Suprapubic skin (tissue), 4 donors: ENCODE results near the gene IL1RAPL2.

Source experiments
- CTCF ChIP-seq, 2 donors: fragments of 200-600 bp in 1 of 2; fragments of 450-650 bp in 1 of 2; sonication (generic) in 1 of 2; IDR thresholded peaks; one replicate each; pipeline ENCODE4 v1.5.1; 2016 to 2019; ENCODE audit warnings: antibody characterized with exemption in 2 of 2, mild to moderate bottlenecking in 1 of 2, moderate library complexity in 1 of 2
- POLR2A ChIP-seq, 2 donors: fragments of 450-650 bp; IDR thresholded peaks; one replicate each; pipeline ENCODE4 v1.6.1; 2017; ENCODE audit warnings: antibody characterized with exemption in 2 of 2, mild to moderate bottlenecking in 2 of 2, moderate library complexity in 2 of 2
- POLR2AphosphoS5 ChIP-seq, 3 donors: sonication (generic); formaldehyde crosslinking; IDR thresholded peaks; one replicate each; pipeline ENCODE4 v1.6.1; 2017; ENCODE audit warnings: antibody characterized with exemption in 3 of 3

GRCh38 chrX:104660092-104660491, 94.1 kb downstream of the IL1RAPL2 start:
- TF ChIP-seq POLR2AphosphoS5 (IDR thresholded peaks at IDR 0.05), result no peak
- no peak for TF ChIP-seq CTCF (IDR thresholded peaks at IDR 0.05)
- no peak for TF ChIP-seq POLR2A (IDR thresholded peaks at IDR 0.05)
